ENCODE data around the gene PLEKHF1. TPM values are rescaled to one million over a fixed set of nuclear protein-coding genes. Genes with fewer than 3 reads are reported as not detected.
A peak's percentile ranks its signal among the peaks of the same experiment; 100 is the strongest.

The PLEKHF1 gene
- total and polyA plus RNA-seq, 2 of the 8 experiments (the other 6 are each of a cell fraction or from before 2014, with no cell fraction given), result 11.1 to 18.4 TPM

DNA sequence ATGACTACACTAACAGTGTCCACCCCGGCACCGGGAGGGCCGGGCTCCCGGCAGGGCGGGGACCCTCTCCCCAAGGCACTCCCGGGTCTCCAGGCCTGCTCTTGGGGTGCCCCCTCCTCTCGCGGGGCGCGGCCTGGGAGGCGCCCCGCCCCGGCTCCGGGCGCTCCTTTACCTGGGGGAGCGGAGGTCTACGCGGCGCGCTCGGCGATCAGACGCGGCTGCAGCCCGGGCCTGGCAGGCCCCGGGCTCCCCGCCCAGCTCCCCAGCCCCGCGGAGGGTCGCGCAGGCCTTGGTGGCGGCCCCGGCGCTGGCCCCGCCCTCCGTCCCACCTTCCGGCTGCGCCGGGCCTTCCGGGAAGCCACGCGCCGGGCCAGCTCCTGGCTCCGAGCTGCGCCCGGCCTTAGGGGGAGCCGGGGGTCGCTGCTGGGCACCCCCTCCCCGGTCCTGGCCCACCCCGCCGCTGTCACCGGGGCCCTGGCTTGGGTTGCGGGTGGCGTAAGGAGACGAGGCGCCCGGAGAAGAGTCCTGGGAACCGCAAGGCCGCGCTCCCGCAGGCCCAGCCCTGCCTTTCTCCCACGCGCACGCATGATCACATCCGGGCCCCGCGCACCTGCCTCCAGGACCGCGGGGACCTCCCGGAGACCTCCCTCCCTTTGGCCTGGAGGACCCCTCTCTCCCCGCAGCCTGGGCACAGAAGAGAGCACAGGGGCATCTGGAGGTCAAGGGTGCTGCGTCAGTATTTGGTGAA lies 49.9 kb downstream of the PLEKHF1 start, which contains the start of gene C19orf12:
Gene C19orf12, minus strand, starts transcription at position 309 of the 748 bp plus-strand sequence. CDS start 6,848 bp downstream, outside the sequence.
- Histone ChIP-seq H3K4me2 (ENCODE audit: insufficient read depth in 1 of 2, low read depth in 2 of 2, low read length in 2 of 2) (peak within 1 kb of the TSS; percentile 73 to 74), H3K14ac (ENCODE audit: insufficient read length) (no peak within 1 kb of the TSS), H3K9ac (replicated peaks in 1 of 4; ENCODE audit: extremely low read depth in 1 of 4, low read depth in 3 of 4, low read length in 3 of 4) (peak within 1 kb of the TSS; percentile 24 to 79 (median 56); a peak in 6 of 7 replicates), H3K23ac (ENCODE audit: insufficient read length) (no peak within 1 kb of the TSS), H3K27me3 (replicated peaks in 1 of 4; ENCODE audit: control insufficient read depth in 3 of 4, extremely low read depth in 1 of 4, insufficient read depth in 3 of 4, low read length in 3 of 4) (no peaks in the 10 kb centered on the region), H3K18ac (ENCODE audit: extremely low read depth, low read length) (peak within 1 kb of the TSS; percentile 71; the same call in 1 of the 2 replicates), H3K27ac (ENCODE audit: low read depth, low read length) (peak within 1 kb of the TSS; percentile 47; the same call in 1 of the 2 replicates), H2BK12ac (ENCODE audit: low read depth, low read length) (no peak within 1 kb of the TSS), H4K8ac (ENCODE audit: extremely low read depth, insufficient read depth, low read length) (peak within 1 kb of the TSS; percentile 95), H4K91ac (replicated peaks; ENCODE audit: insufficient read length, low read length) (peak within 1 kb of the TSS; percentile 61), H3K56ac (replicated peaks; ENCODE audit: insufficient read length, low read depth, low read length) (peak within 1 kb of the TSS; percentile 36), H3K79me1 (ENCODE audit: low read depth, low read length) (no peaks in the 10 kb centered on the region; the same call in none of the 2 replicates), H3K4ac (replicated peaks; ENCODE audit: insufficient read length, low read depth, low read length) (peak within 1 kb of the TSS; percentile 2), H2BK5ac (ENCODE audit: low read depth, low read length) (peak within 1 kb of the TSS; percentile 35; the same call in 1 of the 2 replicates), H3K4me1 (replicated peaks in 1 of 4; ENCODE audit: control insufficient read depth in 3 of 4, insufficient read depth in 4 of 4, low read length in 3 of 4) (peaks cover 0 to 4% (median 2%) of the 10 kb centered on the region in 4 experiments; a peak in 3 of 7 replicates), H3K36me3 (ENCODE audit: control insufficient read depth in 2 of 4, insufficient read depth in 4 of 4, low read length in 3 of 4) (no peaks in the 10 kb centered on the region), H2BK120ac (replicated peaks; ENCODE audit: low read depth, low read length) (no peak within 1 kb of the TSS), H3K23me2 (ENCODE audit: low read depth, low read length) (peaks cover 2% of the 10 kb centered on the region; the same call in 1 of the 2 replicates), H4K20me1 (replicated peaks in 1 of 2; ENCODE audit: control insufficient read depth in 1 of 2, insufficient read depth in 2 of 2, low read length in 2 of 2) (no peaks in the 10 kb centered on the region), H4K5ac (ENCODE audit: insufficient read length, low read depth, low read length) (no peak within 1 kb of the TSS), H3K4me3 (ENCODE audit: extremely low read depth in 1 of 4, insufficient read depth in 2 of 4, low read depth in 3 of 4, low read length in 4 of 4) (peak within 1 kb of the TSS; percentile 62 to 75 (median 66)), H2BK15ac (ENCODE audit: low read length) (no peak within 1 kb of the TSS), H2AFZ (ENCODE audit: low read length) (no peak within 1 kb of the TSS), H2AK5ac (ENCODE audit: low read depth, low read length) (no peak within 1 kb of the TSS), H3K79me2 (ENCODE audit: control insufficient read depth in 1 of 2, insufficient read depth in 2 of 2, low read length in 2 of 2) (no peaks in the 10 kb centered on the region; a peak in 1 of 4 replicates), H3K9me3 (ENCODE audit: insufficient read depth in 2 of 2, low read depth in 1 of 2, low read length in 1 of 2) (no peaks in the 10 kb centered on the region), H2BK20ac (ENCODE audit: low read length) (no peak within 1 kb of the TSS)
- 2% methylated on average over 43 of the region's 72 CpGs; no CpG with 5 or more reads in 1 of the 2 experiments for WGBS, 2 experiments (ENCODE audit: extremely low coverage in 1 of 2, insufficient coverage in 1 of 2, insufficient read length in 1 of 2, insufficient replicate concordance in 2 of 2, low coverage in 1 of 2, low lambda C conversion rate in 2 of 2, missing lambda C conversion rate in 1 of 2)
- DNase-seq (ENCODE audit: low read depth in 1 of 2, low spot score in 2 of 2), result peak in 1 of 2 experiments; percentile 77
- CTCF ChIA-PET (ENCODE audit: partially characterized antibody), result interaction anchor here (0.7 to 5.7 kb wide), 12 partner anchors 10 to 217 kb away, joined by 3 to 52 read pairs (median 5); no protein-coding TSS in a partner anchor
- POLR2A ChIA-PET (ENCODE audit: partially characterized antibody), result interaction anchor here (0.6 to 4.4 kb wide), 5 partner anchors 10 to 716 kb away, joined by 3 to 17 read pairs (median 3); no protein-coding TSS in a partner anchor
- no peak for FAIRE-seq
- no peak for TF ChIP-seq SRF (IDR thresholded peaks at IDR 0.05; ENCODE audit: low read depth, low read length)
- TF ChIP-seq PHF8 (conservative IDR thresholded peaks at IDR 0.05; ENCODE audit: low read depth, low read length), result peak; percentile 87
- no peak for TF ChIP-seq CREB1 (IDR thresholded peaks at IDR 0.05)
- TF ChIP-seq HDAC2 (IDR thresholded peaks at IDR 0.05; ENCODE audit: borderline replicate concordance in 1 of 2, low read depth in 2 of 2, low read length in 2 of 2), result no peak
- TF ChIP-seq POLR2A (IDR thresholded peaks at IDR 0.05; ENCODE audit: control extremely low read depth in 1 of 2, low read depth in 2 of 2, low read length in 2 of 2), result peak in 1 of 2 experiments; percentile 71; a peak in 2 of 3 replicates
- TF ChIP-seq, protein P1, sequence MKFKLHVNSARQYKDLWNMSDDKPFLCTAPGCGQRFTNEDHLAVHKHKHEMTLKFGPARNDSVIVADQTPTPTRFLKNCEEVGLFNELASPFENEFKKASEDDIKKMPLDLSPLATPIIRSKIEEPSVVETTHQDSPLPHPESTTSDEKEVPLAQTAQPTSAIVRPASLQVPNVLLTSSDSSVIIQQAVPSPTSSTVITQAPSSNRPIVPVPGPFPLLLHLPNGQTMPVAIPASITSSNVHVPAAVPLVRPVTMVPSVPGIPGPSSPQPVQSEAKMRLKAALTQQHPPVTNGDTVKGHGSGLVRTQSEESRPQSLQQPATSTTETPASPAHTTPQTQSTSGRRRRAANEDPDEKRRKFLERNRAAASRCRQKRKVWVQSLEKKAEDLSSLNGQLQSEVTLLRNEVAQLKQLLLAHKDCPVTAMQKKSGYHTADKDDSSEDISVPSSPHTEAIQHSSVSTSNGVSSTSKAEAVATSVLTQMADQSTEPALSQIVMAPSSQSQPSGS (IDR thresholded peaks at IDR 0.05; ENCODE audit: low read length), result no peak

All from H1 (cell line).